K562 (cell line): Measurements from ENCODE around the gene GCNT2. TPM values are rescaled to one million over a fixed set of nuclear protein-coding genes. Genes with fewer than 3 reads are reported as not detected.

ENCODE experiments used
- CEBPB ChIP-seq: fragments of 450-650 bp; IDR thresholded peaks from 2 replicates; pipeline ENCODE4 v1.6.1; 2016; ENCODE audit warnings: missing genetic modification characterization, missing compliant biosample characterization
- CHD1 ChIP-seq: fragments of 200-600 bp; sonication (generic); IDR thresholded peaks from one replicate; pipeline ENCODE4 v1.6.1; 2012; ENCODE audit warnings: mild to moderate bottlenecking, moderate library complexity, low read length, inconsistent platforms
- FOSL1 ChIP-seq: fragments of 200-800 bp; sonication (Bioruptor generic); conservative IDR thresholded peaks from 2 replicates; pipeline ENCODE4 v1.6.1; 2016; ENCODE audit warnings: missing genetic modification characterization, missing compliant biosample characterization
- GABPB1 ChIP-seq: sonication (generic); formaldehyde crosslinking; IDR thresholded peaks from 2 replicates; pipeline ENCODE4 v1.8.0; 2022; ENCODE audit warnings: mild to moderate bottlenecking, missing genetic modification reagents
- KDM1A ChIP-seq, 2 experiments: fragments of 450-650 bp; IDR thresholded peaks; 2 replicates each; pipeline ENCODE4 v1.6.1; 2016; ENCODE audit warnings: mild to moderate bottlenecking in 2 of 2
- RAD21 ChIP-seq, 2 experiments: fragments of 250-450 bp in 1 of 2; fragments of 450-650 bp in 1 of 2; sonication (Bioruptor Pico) in 1 of 2; formaldehyde crosslinking in 1 of 2; IDR thresholded peaks in 1 of 2; conservative IDR thresholded peaks in 1 of 2; 2 replicates each; pipeline versions ENCODE4 v1.4.0 to v1.8.0; 2020 to 2022; ENCODE audit warnings: mild to moderate bottlenecking in 2 of 2, moderate library complexity in 1 of 2
- RBBP5 ChIP-seq: fragments of 200-600 bp; sonication (generic); IDR thresholded peaks from 2 replicates; pipeline ENCODE4 v1.6.1; 2012; ENCODE audit warnings: borderline replicate concordance, mild to moderate bottlenecking, low read length, control low read depth, inconsistent platforms; ENCODE audit not compliant: insufficient read depth, poor library complexity, severe bottlenecking
- TBP ChIP-seq: optimal IDR thresholded peaks from 2 replicates; pipeline ENCODE3; 2011; ENCODE audit warnings: low read depth, low read length, improper control_type of control experiment
- ZKSCAN3 ChIP-seq: fragments of 250-450 bp; sonication (Bioruptor Pico); IDR thresholded peaks from 2 replicates; pipeline ENCODE4 v1.4.0; 2020
- polyA plus RNA-seq, 8 experiments: library from polyadenylated mRNA; depleted of rRNA in 4 of 8; stranded (reverse) in 5 of 8; unstranded in 3 of 8; fragments of >200 nt; fragmentation: Nextera tagmentation in 2 of 8; fragmentation: Illumina TruSeq in 1 of 8; extraction: Ambion mirVana in 2 of 8; extraction: Trizol in 1 of 8; gene quantifications; 2 replicates each; pipeline versions ENCODE4 v1.2.1 to v1.2.3, GENCODE V29; 2011 to 2014; ENCODE audit warnings: inconsistent platforms in 1 of 8, missing spikeins in 1 of 8
- total RNA-seq, 7 experiments: library from RNA; depleted of rRNA in 6 of 7; stranded (reverse); fragments of >200 nt in 6 of 7; fragmentation: Illumina TruSeq in 2 of 7; extraction: Trizol in 2 of 7; gene quantifications; 2 replicates each; pipeline versions ENCODE4 v1.2.1 to v1.2.3, GENCODE V29; 2011 to 2021; ENCODE audit warnings: low replicate concordance in 1 of 7
- TF ChIP-seq, protein P1 (sequence below): fragments of 450-650 bp; formaldehyde crosslinking; IDR thresholded peaks from 2 replicates; pipeline ENCODE4 v1.4.0; 2022; ENCODE audit warnings: missing genetic modification characterization
- TF ChIP-seq, protein P2 (sequence below): sonication (generic); IDR thresholded peaks from 2 replicates; pipeline ENCODE4 v1.6.1; 2016
- TF ChIP-seq, protein P3 (sequence below): IDR thresholded peaks from 2 replicates; pipeline ENCODE4 v1.6.1; 2012; ENCODE audit warnings: low read depth, low read length, improper control_type of control experiment, borderline replicate concordance
- TF ChIP-seq, protein P4 (sequence below): sonication (generic); formaldehyde crosslinking; IDR thresholded peaks from 2 replicates; pipeline ENCODE4 v1.8.1; 2022; ENCODE audit warnings: missing genetic modification reagents
- TF ChIP-seq, protein P5 (sequence below): fragments of 200-800 bp; sonication (Bioruptor generic); IDR thresholded peaks from 2 replicates; pipeline ENCODE4 v1.6.1; 2017; ENCODE audit warnings: missing genetic modification characterization, missing compliant biosample characterization

GCNT2 gene
- total and polyA plus RNA-seq, 9 of the 15 experiments (the other 6 are each of a cell fraction or from before 2014, with no cell fraction given) = 0.78 to 2.6 (median 1.6) TPM

DNA sequence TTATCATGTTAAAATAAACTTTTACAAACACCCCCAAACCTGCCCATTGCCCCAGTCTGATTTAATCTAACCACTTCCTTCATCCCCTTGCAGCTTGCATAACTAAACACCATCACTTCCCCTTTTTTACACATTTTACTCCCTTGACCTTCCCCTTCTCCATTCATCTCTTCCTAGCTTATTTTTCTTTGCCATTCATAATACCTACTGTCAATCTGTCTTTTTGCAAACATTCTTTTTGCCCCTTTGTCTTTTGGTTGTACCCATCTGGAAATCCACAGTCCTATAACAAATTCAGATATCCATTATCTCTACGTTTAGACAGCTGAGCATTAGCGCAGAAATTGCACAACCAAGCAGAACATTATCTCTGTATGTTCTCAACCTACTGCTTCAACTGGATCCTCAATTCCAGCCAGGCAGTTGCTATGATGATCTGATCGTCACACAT is 122.1 kb downstream of the GCNT2 start (continued):
- TF ChIP-seq, protein P1, sequence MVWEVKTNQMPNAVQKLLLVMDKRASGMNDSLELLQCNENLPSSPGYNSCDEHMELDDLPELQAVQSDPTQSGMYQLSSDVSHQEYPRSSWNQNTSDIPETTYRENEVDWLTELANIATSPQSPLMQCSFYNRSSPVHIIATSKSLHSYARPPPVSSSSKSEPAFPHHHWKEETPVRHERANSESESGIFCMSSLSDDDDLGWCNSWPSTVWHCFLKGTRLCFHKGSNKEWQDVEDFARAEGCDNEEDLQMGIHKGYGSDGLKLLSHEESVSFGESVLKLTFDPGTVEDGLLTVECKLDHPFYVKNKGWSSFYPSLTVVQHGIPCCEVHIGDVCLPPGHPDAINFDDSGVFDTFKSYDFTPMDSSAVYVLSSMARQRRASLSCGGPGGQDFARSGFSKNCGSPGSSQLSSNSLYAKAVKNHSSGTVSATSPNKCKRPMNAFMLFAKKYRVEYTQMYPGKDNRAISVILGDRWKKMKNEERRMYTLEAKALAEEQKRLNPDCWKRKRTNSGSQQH (CRISPR knock-in tag) = peak; percentile 67; the same call in 1 of the 2 replicates
- TF ChIP-seq KDM1A (IDR thresholded peaks at IDR 0.05) (peak; percentile 37 to 58; a peak in 2 of 4 replicates), RAD21 (CRISPR knock-in tag; conservative IDR thresholded peaks at IDR 0.05 in 1 of 2, IDR thresholded peaks at IDR 0.05 in 1 of 2) (peak in 1 of 2 experiments; percentile 20; a peak in 1 of 4 replicates), CHD1 (no peak), FOSL1 (tag) (peak; percentile 48; the same call in 1 of the 2 replicates), RBBP5 (no peak), GABPB1 (CRISPR knock-in tag) (peak; percentile 60; the same call in 1 of the 2 replicates), TBP (no peak), CEBPB (tag) (peak; percentile 99), ZKSCAN3 (CRISPR knock-in tag) (no peak)
- TF ChIP-seq, protein P2, sequence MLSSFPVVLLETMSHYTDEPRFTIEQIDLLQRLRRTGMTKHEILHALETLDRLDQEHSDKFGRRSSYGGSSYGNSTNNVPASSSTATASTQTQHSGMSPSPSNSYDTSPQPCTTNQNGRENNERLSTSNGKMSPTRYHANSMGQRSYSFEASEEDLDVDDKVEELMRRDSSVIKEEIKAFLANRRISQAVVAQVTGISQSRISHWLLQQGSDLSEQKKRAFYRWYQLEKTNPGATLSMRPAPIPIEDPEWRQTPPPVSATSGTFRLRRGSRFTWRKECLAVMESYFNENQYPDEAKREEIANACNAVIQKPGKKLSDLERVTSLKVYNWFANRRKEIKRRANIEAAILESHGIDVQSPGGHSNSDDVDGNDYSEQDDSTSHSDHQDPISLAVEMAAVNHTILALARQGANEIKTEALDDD = peak; percentile 95
- TF ChIP-seq, protein P3, sequence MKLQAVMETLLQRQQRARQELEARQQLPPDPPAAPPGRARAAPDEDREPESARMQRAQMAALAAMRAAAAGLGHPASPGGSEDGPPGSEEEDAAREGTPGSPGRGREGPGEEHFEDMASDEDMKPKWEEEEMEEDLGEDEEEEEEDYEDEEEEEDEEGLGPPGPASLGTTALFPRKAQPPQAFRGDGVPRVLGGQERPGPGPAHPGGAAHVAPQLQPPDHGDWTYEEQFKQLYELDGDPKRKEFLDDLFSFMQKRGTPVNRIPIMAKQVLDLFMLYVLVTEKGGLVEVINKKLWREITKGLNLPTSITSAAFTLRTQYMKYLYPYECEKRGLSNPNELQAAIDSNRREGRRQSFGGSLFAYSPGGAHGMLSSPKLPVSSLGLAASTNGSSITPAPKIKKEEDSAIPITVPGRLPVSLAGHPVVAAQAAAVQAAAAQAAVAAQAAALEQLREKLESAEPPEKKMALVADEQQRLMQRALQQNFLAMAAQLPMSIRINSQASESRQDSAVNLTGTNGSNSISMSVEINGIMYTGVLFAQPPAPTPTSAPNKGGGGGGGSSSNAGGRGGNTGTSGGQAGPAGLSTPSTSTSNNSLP = no peak
- TF ChIP-seq, protein P4, sequence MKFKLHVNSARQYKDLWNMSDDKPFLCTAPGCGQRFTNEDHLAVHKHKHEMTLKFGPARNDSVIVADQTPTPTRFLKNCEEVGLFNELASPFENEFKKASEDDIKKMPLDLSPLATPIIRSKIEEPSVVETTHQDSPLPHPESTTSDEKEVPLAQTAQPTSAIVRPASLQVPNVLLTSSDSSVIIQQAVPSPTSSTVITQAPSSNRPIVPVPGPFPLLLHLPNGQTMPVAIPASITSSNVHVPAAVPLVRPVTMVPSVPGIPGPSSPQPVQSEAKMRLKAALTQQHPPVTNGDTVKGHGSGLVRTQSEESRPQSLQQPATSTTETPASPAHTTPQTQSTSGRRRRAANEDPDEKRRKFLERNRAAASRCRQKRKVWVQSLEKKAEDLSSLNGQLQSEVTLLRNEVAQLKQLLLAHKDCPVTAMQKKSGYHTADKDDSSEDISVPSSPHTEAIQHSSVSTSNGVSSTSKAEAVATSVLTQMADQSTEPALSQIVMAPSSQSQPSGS (CRISPR knock-in tag) = no peak
- TF ChIP-seq, protein P5, sequence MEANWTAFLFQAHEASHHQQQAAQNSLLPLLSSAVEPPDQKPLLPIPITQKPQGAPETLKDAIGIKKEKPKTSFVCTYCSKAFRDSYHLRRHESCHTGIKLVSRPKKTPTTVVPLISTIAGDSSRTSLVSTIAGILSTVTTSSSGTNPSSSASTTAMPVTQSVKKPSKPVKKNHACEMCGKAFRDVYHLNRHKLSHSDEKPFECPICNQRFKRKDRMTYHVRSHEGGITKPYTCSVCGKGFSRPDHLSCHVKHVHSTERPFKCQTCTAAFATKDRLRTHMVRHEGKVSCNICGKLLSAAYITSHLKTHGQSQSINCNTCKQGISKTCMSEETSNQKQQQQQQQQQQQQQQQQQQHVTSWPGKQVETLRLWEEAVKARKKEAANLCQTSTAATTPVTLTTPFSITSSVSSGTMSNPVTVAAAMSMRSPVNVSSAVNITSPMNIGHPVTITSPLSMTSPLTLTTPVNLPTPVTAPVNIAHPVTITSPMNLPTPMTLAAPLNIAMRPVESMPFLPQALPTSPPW (CRISPR knock-in tag) = peak; percentile 70
